ENCODE results near the gene HBP1. TPM values are rescaled to one million over a fixed set of nuclear protein-coding genes. Genes with fewer than 3 reads are reported as not detected.
"Not testable (repeated sequence)": the region's sequence is repeated elsewhere in the genome, so short reads cannot be mapped to it uniquely, and the experiment has no call there.

The HBP1 gene, protein sequence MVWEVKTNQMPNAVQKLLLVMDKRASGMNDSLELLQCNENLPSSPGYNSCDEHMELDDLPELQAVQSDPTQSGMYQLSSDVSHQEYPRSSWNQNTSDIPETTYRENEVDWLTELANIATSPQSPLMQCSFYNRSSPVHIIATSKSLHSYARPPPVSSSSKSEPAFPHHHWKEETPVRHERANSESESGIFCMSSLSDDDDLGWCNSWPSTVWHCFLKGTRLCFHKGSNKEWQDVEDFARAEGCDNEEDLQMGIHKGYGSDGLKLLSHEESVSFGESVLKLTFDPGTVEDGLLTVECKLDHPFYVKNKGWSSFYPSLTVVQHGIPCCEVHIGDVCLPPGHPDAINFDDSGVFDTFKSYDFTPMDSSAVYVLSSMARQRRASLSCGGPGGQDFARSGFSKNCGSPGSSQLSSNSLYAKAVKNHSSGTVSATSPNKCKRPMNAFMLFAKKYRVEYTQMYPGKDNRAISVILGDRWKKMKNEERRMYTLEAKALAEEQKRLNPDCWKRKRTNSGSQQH
- total RNA-seq, result 32.1 TPM

DNA sequence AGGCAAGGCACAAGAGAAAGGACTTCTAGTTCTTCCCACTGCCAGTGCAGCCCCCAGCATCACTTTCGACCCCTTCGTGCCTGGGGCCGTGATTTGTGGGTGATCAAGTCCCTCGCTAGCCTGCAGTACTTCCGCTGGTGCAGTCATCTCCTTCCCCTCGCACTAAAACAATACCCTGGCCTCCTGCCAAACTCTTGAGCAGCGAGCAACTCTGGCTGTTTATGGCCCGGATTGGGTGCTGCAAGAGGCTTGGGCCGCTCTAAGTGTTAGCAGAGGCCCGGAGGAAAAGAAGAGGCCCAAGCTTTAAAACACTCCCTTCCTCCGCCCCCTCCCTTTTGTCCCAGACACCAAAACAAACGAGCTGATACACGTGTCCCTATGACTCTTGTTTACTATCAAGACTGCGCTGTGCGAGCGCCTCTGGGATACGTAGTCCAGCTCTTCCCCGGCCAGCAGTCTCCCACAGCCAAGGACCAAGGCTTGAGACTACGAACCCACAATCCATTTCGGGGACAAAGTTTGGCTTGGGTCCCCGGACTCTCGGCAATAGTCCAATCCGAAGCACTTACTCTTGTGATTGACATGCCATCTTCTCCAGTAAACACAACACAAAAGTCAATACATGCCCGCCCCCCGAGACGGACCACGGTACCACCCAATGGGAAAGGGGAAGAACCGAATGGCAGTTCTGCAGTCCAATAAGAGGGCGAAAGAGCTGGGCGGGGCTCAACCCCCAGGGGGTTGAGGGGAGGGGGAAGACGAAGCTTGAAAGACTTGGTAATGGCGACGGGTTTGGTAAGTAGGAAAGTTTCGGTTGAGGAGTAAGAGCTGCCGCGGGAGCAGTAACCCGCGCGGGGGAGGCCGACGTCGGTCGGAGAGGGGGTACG lies at the start of gene HBP1:
Gene HBP1 (plus strand): TSS at position 771 of the 887 bp plus-strand sequence. CDS start 10,891 bp downstream, outside the sequence.
- DNase-seq (ENCODE audit: low spot score) (peak; percentile 100), ATAC-seq (peak; percentile 85)

DNA sequence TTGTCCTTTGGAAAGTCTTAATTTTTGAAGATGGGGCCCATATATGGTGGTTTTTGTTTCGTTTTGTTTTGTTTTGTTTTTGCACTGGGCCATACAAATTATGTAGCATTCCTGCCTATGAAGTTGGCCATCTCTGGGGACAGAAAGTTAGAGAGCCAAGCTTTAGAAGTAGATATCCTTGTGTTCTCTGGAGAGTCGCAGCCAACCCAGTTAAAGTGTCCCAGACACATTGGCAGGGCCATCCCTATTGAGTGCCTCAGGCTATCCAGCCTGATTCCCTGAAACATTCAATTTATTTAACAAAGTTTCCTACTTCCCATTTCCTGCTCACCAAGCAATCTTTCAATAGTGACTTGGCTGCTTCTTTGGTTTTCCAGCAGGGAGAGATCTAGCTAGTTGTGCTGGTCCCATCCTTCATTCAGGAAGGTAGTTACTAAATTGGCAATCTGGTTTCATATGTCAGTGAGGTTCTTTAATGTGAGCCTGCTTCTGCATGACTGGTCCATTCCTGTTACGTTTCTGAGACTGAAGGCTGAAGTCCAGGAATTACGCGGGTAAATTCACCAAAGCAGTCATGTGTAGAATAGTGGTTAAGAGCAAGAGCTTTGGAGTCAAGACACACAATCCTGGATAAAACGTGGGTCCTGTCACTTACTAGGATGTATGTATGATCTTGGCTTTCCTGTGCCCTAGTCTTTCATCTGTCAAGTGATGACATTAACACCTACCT lies 49.3 kb upstream of the HBP1 start:
- ATAC-seq (no peak), DNase-seq (ENCODE audit: low spot score) (no peak)

DNA sequence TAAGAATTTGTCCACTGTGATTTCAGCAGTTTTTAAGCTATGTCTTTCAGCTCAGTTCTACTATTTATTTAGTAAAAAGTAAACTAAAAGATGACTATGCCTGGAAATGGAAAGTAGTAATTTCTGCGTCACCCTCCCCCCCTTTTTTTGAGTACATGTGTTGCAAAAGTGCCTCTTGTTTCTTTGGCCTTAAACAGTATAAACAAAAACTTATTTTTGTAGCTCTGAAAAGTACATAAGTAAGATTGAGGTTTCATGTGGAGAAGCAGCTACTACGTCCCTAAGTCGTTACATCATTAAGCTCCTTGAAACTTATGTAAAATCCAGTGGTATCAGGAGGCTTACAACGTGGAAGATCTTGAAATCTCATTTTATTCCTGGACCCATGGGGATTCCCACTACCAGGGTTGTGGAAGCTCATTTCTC lies 46.3 kb upstream of the HBP1 start:
- DNase-seq (ENCODE audit: low spot score), result no peak
- peak; percentile 77 for ATAC-seq

DNA sequence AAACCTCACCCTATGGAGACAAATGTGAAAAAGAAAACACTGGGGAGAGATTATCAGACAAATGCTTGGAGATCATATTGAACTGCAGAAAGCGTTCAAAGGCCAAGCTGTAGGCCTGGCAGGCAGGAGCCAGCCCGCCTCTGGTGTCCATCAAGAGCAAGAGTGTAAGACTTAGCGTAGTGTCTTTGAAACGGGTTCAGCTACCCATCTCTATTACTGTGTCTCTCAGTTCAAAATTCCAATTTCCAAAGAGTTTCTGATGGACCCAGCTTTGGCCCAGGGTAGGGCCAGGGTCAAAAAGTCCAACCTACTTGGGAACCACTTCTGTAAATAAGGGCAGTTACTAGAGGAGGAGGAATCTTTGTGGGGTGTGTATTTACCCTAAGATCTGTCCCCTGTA lies 45.4 kb upstream of the HBP1 start:
- ATAC-seq, result peak; percentile 69
- DNase-seq (ENCODE audit: low spot score), result no peak

DNA sequence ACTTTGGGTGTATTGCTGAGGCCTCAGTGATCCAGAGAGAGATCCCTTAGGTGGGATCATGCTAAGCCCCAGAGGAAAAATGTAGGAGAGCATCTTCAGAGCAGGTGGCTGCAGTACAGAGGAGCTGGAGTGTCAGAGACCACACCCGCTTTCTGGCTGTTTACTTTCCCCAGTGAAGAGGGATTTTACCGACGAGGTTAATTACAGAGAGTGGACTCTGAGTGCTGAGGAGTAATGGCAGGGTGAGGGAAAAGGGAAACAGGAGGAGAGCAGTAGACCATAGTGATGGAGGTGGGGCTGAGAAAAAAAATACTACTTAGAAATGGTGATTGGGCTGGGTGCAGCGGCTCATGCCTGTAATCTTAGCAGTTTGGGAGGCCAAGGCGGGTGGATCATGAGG lies 43.3 kb upstream of the HBP1 start:
- DNase-seq (ENCODE audit: low spot score) (no peak), ATAC-seq (no peak)

DNA sequence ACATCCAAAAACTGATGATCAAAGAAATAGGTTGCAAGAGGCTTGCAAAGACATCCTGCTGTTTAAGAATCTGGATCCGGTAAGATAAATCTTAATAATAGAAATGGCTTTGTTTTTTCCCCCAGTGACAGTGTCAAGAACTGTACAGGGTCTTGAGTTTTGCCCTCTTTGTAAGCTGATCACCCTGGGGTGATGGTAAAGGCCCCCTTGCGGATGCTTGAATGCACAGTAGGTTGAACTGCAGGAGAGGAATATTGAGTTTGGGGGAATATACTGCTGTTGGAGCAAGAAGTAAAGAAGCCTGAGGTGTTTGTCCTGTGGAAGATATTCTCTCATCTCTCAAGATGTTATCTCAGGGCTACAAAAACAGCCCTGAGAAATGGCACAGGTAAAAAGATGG lies 40.6 kb upstream of the HBP1 start:
- no peak for DNase-seq (ENCODE audit: low spot score)
- no peak for ATAC-seq

DNA sequence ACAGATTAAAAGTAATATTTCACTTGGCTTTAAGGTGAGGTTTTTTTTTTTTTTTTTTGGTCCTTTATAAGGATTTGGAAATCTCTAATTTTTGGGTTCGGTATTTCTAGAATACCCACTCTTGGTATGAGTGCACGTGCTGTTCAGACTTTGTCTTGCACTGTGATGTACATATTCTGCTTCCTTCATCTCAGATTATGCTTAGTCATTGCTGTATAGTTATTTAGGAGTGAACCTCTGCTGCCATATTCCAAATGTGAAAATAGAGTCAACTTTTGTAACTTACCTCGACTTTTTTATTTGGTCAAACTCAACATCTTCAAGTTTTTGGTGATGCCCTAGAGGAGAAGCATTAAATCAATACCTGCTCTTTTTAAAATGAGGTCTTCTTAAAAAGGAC lies 40.1 kb upstream of the HBP1 start:
- no peak for ATAC-seq

DNA sequence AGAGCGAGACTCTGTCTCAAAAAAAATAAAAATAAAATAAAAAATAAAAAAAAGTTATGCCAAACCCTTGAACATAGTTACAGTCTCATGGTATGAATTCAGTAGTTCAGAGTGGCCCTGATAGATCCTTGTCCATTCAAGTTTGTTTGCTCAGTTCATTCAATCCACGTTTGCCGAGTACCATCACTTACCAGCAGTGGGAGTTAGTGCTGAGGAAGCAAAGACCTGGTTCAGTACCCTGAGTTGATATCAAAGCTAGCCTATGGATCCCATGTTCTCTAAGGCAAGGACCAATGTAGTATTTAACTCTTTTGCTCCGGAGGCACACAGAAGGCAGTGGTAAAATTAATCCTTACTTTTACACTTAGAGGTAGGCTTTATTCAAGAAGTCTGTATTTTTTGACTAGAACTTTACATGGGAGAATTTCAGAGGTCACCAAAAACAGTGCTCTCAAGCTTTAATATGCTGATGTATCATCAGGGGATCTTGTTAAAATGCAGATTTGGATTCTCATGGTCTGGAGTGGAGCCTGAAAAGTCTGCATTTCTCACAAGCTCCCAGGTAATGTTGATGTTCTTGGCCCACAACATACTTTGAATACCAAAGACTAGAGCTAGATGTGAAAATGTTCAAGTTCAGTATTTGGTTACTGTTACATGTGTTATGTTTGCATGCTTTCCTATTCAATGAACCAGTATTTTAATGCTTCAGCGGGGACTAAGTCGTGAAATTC lies 38.1 kb upstream of the HBP1 start:
- ATAC-seq, result peak; percentile 27
- no peak for DNase-seq (ENCODE audit: low spot score)

More for the DNA sequence above, 40.1 kb upstream of the HBP1 start:
- DNase-seq (ENCODE audit: low spot score), result no peak

DNA sequence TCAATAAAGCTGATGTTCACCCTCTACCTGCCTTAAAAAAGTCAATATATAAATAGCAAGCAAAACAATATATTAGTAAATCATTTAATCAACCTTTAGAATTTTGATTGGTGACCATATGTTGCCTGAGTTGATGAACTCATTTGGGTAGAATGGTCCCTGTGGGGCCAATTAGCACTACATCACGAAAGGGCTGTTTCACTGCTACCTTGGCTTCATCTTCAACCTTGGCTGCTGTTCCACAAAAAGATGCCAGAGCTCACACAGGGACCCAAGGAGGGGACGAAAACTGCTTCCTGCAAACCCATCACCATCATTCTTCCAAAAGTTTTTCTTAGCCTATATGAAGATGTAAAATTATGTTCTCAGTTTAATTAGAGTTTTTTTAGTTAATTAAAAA lies 35.4 kb upstream of the HBP1 start:
- ATAC-seq, result no peak
- no peak for DNase-seq (ENCODE audit: low spot score)

DNA sequence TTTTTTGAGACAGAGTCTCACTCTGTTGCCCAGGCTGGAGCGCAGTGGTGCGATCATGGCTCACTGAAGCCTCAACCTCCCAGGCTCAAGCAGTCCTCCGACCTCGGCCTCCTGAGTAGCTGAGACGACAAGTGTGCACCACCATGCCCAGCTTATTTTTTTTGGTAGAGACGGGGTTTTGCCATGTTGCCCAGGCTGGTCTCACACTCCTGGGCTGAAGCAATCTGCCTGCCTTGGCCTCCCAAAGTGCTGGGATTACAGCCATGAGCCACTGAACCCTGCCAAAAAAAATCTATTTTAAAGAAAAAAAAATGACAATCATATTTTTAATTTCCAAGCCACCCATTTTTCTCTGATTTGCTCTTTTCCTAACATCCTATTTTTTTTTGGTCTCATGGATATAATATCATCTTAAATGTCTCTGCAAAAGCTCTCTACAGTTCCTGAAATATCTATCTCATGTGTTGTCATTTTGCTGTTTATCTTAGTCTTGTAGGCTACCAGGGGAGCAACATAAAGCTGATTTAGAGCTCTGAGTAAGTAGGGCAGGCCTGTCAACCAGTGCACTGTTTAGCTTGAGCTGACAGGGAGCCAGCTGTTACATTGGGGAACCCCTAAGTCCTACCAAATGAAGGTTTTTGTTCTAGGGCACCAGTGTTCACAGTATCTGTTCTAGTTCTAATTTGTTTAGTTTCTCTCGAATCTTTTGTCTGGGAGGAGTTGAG lies 29.9 kb upstream of the HBP1 start:
- ATAC-seq (no peak), DNase-seq (ENCODE audit: low spot score) (no peak)

DNA sequence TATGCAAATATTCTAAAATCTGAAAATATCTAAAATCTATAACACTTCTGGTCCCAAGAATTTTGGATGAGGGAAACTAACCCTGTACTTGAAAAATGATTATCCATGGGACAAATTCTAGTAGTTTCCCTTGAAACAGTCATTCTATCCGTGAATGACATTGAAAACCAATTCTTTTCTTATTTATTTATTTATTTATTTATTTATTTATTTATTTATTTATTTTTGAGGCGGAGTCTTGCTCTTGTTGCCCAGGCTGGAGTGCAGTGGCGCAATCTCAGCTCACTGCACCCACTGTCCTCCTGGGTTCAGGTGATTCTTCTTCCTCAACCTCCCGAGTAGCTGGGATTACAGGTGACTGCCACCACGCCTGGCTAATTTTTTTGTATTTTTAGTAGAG lies 24.9 kb upstream of the HBP1 start:
- not testable (repeated sequence) for DNase-seq (ENCODE audit: low spot score); ATAC-seq

DNA sequence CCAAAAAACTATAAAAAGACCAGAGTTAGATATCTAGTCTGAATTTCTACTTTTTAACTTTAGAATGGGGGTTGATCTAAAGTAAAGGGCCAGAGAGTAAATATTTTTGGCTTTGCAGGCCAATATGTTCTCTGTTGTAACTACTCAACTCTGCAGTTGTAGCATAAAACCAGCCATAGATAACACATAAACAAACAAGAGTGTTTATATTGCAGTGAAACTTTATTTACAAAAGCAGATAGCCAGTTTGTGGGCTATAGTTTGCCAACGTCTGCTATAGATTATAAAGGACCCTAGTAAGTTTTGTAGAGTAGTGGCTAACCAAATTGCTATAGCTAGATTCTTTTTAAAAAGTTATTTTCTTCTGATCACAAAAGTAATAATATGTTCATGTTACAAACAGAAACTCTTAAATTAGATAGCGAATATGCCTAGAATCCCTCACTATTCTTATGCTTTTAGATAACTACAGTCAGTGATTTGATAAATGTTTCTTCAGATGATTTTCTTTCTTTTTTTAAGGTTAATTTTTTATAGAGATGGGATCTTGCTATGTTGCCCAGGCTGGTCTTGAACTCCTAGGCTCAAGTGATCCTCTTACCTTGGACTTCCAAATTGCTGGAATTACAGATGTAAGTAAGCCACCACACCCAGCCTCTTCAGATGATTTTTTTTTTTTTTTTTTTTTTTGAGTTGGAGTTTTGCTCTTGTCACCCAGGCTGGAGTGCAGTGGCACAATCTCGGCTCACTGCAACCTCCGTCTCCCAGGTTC lies 23.6 kb upstream of the HBP1 start:
- DNase-seq (ENCODE audit: low spot score) (no peak), ATAC-seq (no peak)

DNA sequence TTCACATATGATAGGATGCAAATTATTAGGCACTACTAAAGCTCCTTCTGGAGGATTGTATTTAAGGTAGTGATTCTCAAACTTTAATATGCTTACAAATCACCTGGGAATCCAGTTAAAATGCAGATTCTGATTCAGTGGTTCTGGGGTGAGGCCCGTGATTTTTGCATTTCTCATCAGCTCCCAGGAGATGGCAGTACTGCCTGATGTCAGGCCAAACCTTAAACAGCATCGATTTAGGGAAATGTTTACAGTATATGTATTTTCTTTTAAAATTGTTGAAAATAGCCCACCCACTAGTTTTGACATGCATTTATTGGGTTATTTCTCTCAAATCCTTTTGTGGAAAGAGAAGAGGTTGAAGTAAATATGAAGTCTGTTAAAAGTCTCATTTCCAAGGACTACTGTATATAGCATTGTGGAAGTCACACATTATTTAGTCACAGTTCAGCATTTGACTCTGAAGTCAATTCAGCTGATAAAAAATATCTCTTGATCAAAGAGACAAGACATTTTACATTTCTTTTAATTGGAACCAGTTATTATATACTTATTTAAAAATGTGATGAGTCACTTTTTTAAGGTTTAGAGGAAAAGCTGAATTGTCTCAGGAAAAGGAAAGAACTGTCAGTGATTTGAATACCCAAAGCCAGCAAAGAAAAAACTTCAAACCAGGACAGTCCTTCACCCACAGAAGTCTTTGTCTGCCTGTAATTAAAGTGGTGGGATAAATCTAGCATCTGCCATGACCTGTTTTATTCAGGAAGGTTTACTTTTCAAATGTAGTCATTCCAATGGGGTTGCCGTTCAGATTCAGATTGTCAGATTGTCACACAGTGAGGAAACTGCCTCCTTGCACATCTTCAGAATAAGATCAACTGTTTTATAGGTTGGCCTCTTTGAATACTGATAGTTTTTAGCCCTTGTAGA lies 21.1 kb upstream of the HBP1 start:
- ATAC-seq, result peak; percentile 93

DNA sequence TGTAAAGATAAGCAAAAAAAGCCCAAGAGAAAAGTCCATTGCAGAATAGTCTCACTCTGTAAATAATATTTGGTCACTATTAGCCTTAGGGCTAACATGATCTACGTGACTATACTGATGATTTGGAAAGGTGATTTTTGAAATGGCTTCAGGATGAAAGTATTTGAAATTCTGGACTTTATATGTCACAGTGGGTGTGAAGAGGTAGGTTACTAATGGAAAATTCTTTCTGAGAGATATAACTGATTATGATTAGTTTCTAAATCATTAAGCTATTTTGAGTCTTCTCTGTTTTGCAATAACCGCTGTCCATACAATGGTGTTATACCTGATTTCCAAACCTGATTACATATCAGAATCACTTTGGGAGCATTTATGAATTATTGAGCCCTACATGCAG lies 20.1 kb upstream of the HBP1 start:
- no peak for DNase-seq (ENCODE audit: low spot score)
- no peak for ATAC-seq

More for the DNA sequence above, 21.1 kb upstream of the HBP1 start:
- DNase-seq (ENCODE audit: low spot score), result no peak

DNA sequence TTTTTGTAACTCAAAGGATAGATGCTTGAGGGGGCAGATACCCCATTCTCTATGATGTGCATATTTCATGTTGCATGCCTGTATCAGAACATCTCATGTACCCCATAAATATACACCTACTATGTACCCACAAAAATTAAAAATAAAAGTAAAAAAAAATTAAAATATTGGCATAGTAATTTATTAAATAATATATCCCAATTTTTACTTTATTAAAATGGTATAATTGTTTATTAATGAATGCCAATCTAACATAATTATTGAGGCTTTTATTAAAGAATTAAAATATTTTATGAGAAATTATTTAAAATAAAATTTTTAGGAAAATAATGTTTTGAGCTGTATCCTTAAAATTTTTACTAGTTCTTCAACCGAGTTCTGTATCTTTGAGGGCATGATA lies 18.9 kb upstream of the HBP1 start:
- ATAC-seq (no peak), DNase-seq (ENCODE audit: low spot score) (no peak)

DNA sequence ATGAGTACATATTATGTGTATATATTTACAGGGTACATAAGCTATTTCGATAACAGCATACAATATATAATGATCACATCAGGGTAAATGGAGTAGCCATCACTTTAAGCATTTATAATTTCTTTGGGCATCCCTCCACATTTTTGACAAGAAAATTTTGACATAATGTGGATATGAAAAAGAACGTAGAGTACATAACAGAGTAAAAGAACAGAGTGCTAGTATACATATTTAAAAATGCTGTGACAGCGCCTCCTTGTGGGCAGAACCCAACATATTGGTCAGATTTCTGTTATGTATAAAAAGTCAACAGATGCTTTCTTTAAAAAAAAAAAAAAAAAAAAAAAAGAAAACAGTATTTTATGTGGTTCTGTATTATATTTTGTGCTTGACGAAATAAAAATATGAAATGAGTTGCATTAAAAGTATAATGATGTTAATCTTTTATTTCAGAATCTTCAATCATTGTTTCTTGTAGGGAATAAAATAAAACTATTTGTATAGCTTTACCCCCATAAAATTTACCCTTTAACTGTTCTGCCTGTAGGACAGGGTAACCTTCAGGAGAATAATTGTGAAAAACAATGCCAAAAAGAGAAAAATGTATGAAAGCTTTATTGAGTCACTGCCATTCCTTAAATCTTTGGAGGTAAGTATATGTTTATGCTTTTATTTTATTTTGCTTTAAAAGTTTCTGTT lies 18.3 kb upstream of the HBP1 start:
- ATAC-seq, result peak; percentile 78
- peak; percentile 53 for DNase-seq (ENCODE audit: low spot score)

DNA sequence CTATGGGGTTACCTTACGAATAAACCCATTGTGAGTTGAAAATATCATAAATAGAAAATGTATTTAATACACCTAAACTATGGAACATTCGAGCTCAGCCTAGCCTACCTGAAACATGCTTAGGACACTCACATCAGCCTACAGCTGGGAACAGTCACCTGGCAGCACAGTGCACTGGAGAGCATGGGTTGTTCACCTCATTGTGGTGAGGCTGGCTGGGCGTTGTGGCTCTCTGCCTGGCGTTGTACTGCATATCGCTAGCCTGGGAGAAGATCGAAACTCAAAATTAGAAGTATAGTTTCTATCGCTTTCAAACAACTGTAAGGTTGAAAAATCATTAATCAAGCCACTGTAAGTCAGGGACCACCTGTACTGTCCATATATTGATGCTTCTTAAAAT lies 17.3 kb upstream of the HBP1 start:
- ATAC-seq, result no peak
- no peak for DNase-seq (ENCODE audit: low spot score)

Data from left lobe of liver (tissue), 2 donors.